Activated naive CD8-positive, alpha-beta T cell treated with anti-CD3 and anti-CD28 coated beads for 36 hours (primary cell): Measurements from ENCODE around the gene PDK2. TPM values are rescaled to one million over a fixed set of nuclear protein-coding genes. Genes with fewer than 3 reads are reported as not detected.

ENCODE experiments used
- DNase-seq: peaks from one replicate; pipeline ENCODE4 v3.0.0; 2021
- H3K27ac Mint-ChIP-seq: one replicate; pipeline ENCODE4 v1.8.0; 2022; ENCODE audit warnings: mild to moderate bottlenecking, moderate library complexity, mixed read lengths
- H3K27me3 Mint-ChIP-seq: one replicate; pipeline ENCODE4 v1.8.0; 2022; ENCODE audit warnings: mild to moderate bottlenecking, mixed read lengths
- H3K36me3 Mint-ChIP-seq: one replicate; pipeline ENCODE4 v1.8.0; 2021; ENCODE audit warnings: mild to moderate bottlenecking, mixed read lengths
- H3K4me1 Mint-ChIP-seq: one replicate; pipeline ENCODE4 v1.8.0; 2021; ENCODE audit warnings: mixed read lengths
- H3K4me3 Mint-ChIP-seq: one replicate; pipeline ENCODE4 v1.8.0; 2022; ENCODE audit warnings: mild to moderate bottlenecking, moderate library complexity, mixed read lengths
- H3K9me3 Mint-ChIP-seq: one replicate; pipeline ENCODE4 v1.8.0; 2022; ENCODE audit warnings: mixed read lengths
- total RNA-seq, 2 experiments: library from RNA; stranded (reverse); gene quantifications; one replicate each; pipeline ENCODE4 v1.2.3, GENCODE V29; 2021

Gene PDK2
- total RNA-seq, 2 experiments from 2014 or later = 9.4 to 12.9 TPM

GRCh38 chr17:50065056-50065455, 30.1 kb upstream of the PDK2 start:
- Mint-ChIP-seq H3K27me3 (no peaks in the 10 kb centered on the region), H3K27ac (no peak overlapping the region), H3K4me3 (no peak overlapping the region), H3K9me3 (no peaks in the 10 kb centered on the region), H3K36me3 (peaks cover 3% of the 10 kb centered on the region), H3K4me1 (no peaks in the 10 kb centered on the region)
- no peak for DNase-seq

- Mint-ChIP-seq H3K36me3 (peaks cover 12% of the 10 kb centered on the region), H3K27ac (no peak overlapping the region), H3K9me3 (no peaks in the 10 kb centered on the region), H3K4me3 (no peak overlapping the region), H3K27me3 (no peaks in the 10 kb centered on the region), H3K4me1 (no peaks in the 10 kb centered on the region)
- DNase-seq = no peak
These were observed 28.2 kb upstream of the PDK2 start for GRCh38 chr17:50066995-50067394.

- no peak for DNase-seq
- no peaks in the 10 kb centered on the region for H3K9me3 Mint-ChIP-seq
- no peaks in the 10 kb centered on the region for H3K27me3 Mint-ChIP-seq
- peaks cover 12% of the 10 kb centered on the region for H3K36me3 Mint-ChIP-seq
- H3K4me3 Mint-ChIP-seq = no peak overlapping the region
- H3K27ac Mint-ChIP-seq = no peak overlapping the region
- H3K4me1 Mint-ChIP-seq = no peaks in the 10 kb centered on the region
These were observed 27.2 kb upstream of the PDK2 start for GRCh38 chr17:50067996-50068395.

- no peak overlapping the region for H3K27ac Mint-ChIP-seq
- no peaks in the 10 kb centered on the region for H3K27me3 Mint-ChIP-seq
- H3K4me3 Mint-ChIP-seq = no peak overlapping the region
- H3K9me3 Mint-ChIP-seq = no peaks in the 10 kb centered on the region
- peaks cover 12% of the 10 kb centered on the region for H3K36me3 Mint-ChIP-seq
- no peaks in the 10 kb centered on the region for H3K4me1 Mint-ChIP-seq
- DNase-seq = no peak
These were observed 24.1 kb upstream of the PDK2 start for GRCh38 chr17:50070908-50071680.

GRCh38 chr17:50071692-50072091, 23.5 kb upstream of the PDK2 start:
- Mint-ChIP-seq H3K4me1 (no peaks in the 10 kb centered on the region), H3K27me3 (no peaks in the 10 kb centered on the region), H3K9me3 (no peaks in the 10 kb centered on the region), H3K36me3 (peaks cover 12% of the 10 kb centered on the region), H3K27ac (no peak overlapping the region), H3K4me3 (no peak overlapping the region)
- DNase-seq = no peak

- Mint-ChIP-seq H3K27ac (no peak overlapping the region), H3K36me3 (peaks cover 12% of the 10 kb centered on the region), H3K9me3 (no peaks in the 10 kb centered on the region), H3K4me3 (no peak overlapping the region), H3K27me3 (no peaks in the 10 kb centered on the region), H3K4me1 (no peaks in the 10 kb centered on the region)
- no peak for DNase-seq
These were observed 23.0 kb upstream of the PDK2 start for GRCh38 chr17:50072130-50072529.

- peaks cover 12% of the 10 kb centered on the region for H3K36me3 Mint-ChIP-seq
- no peaks in the 10 kb centered on the region for H3K9me3 Mint-ChIP-seq
- no peaks in the 10 kb centered on the region for H3K27me3 Mint-ChIP-seq
- no peak overlapping the region for H3K4me3 Mint-ChIP-seq
- no peak overlapping the region for H3K27ac Mint-ChIP-seq
- H3K4me1 Mint-ChIP-seq = no peaks in the 10 kb centered on the region
- DNase-seq = no peak
These were observed 22.2 kb upstream of the PDK2 start for GRCh38 chr17:50072925-50073324.

GRCh38 chr17:50074227-50074626, 20.9 kb upstream of the PDK2 start:
- H3K36me3 Mint-ChIP-seq = peaks cover 12% of the 10 kb centered on the region
- no peak overlapping the region for H3K27ac Mint-ChIP-seq
- no peak for DNase-seq
- H3K27me3 Mint-ChIP-seq = no peaks in the 10 kb centered on the region
- no peak overlapping the region for H3K4me3 Mint-ChIP-seq
- no peaks in the 10 kb centered on the region for H3K4me1 Mint-ChIP-seq
- H3K9me3 Mint-ChIP-seq = no peaks in the 10 kb centered on the region

GRCh38 chr17:50075446-50076032, 19.6 kb upstream of the PDK2 start:
- Mint-ChIP-seq H3K27ac (no peak overlapping the region), H3K36me3 (peaks cover 9% of the 10 kb centered on the region), H3K9me3 (no peaks in the 10 kb centered on the region), H3K4me1 (no peaks in the 10 kb centered on the region), H3K27me3 (no peaks in the 10 kb centered on the region), H3K4me3 (no peak overlapping the region)
- no peak for DNase-seq

- DNase-seq = no peak
- Mint-ChIP-seq H3K27me3 (no peaks in the 10 kb centered on the region), H3K9me3 (no peaks in the 10 kb centered on the region), H3K36me3 (peaks cover 6% of the 10 kb centered on the region), H3K4me3 (no peak overlapping the region), H3K4me1 (no peaks in the 10 kb centered on the region), H3K27ac (no peak overlapping the region)
These were observed 18.9 kb upstream of the PDK2 start for GRCh38 chr17:50076221-50076590.

- H3K27me3 Mint-ChIP-seq = no peaks in the 10 kb centered on the region
- peaks cover under 1% of the 10 kb centered on the region for H3K36me3 Mint-ChIP-seq
- no peak overlapping the region for H3K4me3 Mint-ChIP-seq
- H3K9me3 Mint-ChIP-seq = no peaks in the 10 kb centered on the region
- H3K4me1 Mint-ChIP-seq = no peaks in the 10 kb centered on the region
- no peak overlapping the region for H3K27ac Mint-ChIP-seq
- DNase-seq = no peak
These were observed 18.4 kb upstream of the PDK2 start for GRCh38 chr17:50076591-50077235.

- Mint-ChIP-seq H3K4me1 (no peaks in the 10 kb centered on the region), H3K36me3 (no peaks in the 10 kb centered on the region), H3K9me3 (no peaks in the 10 kb centered on the region), H3K27me3 (no peaks in the 10 kb centered on the region), H3K27ac (no peak overlapping the region), H3K4me3 (no peak overlapping the region)
- no peak for DNase-seq
These were observed 16.7 kb upstream of the PDK2 start for GRCh38 chr17:50078430-50078829.

GRCh38 chr17:50079334-50080095, 15.6 kb upstream of the PDK2 start:
- H3K27ac Mint-ChIP-seq = no peak overlapping the region
- H3K4me3 Mint-ChIP-seq = no peak overlapping the region
- H3K36me3 Mint-ChIP-seq = no peaks in the 10 kb centered on the region
- no peak for DNase-seq
- H3K4me1 Mint-ChIP-seq = no peaks in the 10 kb centered on the region
- no peaks in the 10 kb centered on the region for H3K9me3 Mint-ChIP-seq
- no peaks in the 10 kb centered on the region for H3K27me3 Mint-ChIP-seq

GRCh38 chr17:50080096-50080480, 15.1 kb upstream of the PDK2 start:
- no peaks in the 10 kb centered on the region for H3K27me3 Mint-ChIP-seq
- DNase-seq = no peak
- no peak overlapping the region for H3K27ac Mint-ChIP-seq
- no peaks in the 10 kb centered on the region for H3K9me3 Mint-ChIP-seq
- no peaks in the 10 kb centered on the region for H3K36me3 Mint-ChIP-seq
- H3K4me3 Mint-ChIP-seq = no peak overlapping the region
- H3K4me1 Mint-ChIP-seq = no peaks in the 10 kb centered on the region

GRCh38 chr17:50080827-50081226, 14.3 kb upstream of the PDK2 start:
- Mint-ChIP-seq H3K4me3 (no peak overlapping the region), H3K27me3 (no peaks in the 10 kb centered on the region), H3K4me1 (no peaks in the 10 kb centered on the region), H3K9me3 (no peaks in the 10 kb centered on the region), H3K27ac (no peak overlapping the region), H3K36me3 (no peaks in the 10 kb centered on the region)
- DNase-seq = no peak
